GM12892 (cell line): Measurements from ENCODE around the gene ALDH1B1. TPM values are rescaled to one million over a fixed set of nuclear protein-coding genes. Genes with fewer than 3 reads are reported as not detected.

Experiments
- DNase-seq: peaks from one replicate; pipeline ENCODE4 v3.0.0; 2011; ENCODE audit not compliant: insufficient read length
- FAIRE-seq: peaks from 2 replicates; lab custom pipeline; 2011; peaks lifted over from hg19 to GRCh38; lab: Jason Lieb, UNC
- POLR2A ChIP-seq: IDR thresholded peaks from 2 replicates; pipeline ENCODE4 v1.6.1; 2011; ENCODE audit warnings: low read depth, low read length, control low read depth
- POLR2AphosphoS5 ChIP-seq: IDR thresholded peaks from 2 replicates; pipeline ENCODE4 v1.6.1; 2011; ENCODE audit warnings: low read depth, low read length, control low read depth
- TAF1 ChIP-seq: IDR thresholded peaks from 2 replicates; pipeline ENCODE4 v1.6.1; 2011; ENCODE audit warnings: low read depth, mild to moderate bottlenecking, control low read depth, low read length, borderline replicate concordance
- polyA plus RNA-seq: library from polyadenylated mRNA; unstranded; fragments of >200 nt; gene quantifications from one replicate; pipeline ENCODE4 v1.2.1, GENCODE V29; 2012; ENCODE audit warnings: missing spikeins, inconsistent platforms; ENCODE audit not compliant: missing spikeins

ALDH1B1 gene
- 20.5 TPM for polyA plus RNA-seq

- 0 out of 2 replicates have a peak, but pooled peaks have one; percentile 42 for TF ChIP-seq TAF1
- peak; percentile 75 for TF ChIP-seq POLR2A
- TF ChIP-seq POLR2AphosphoS5 = peak; percentile 56; the same call in 1 of the 2 replicates
- peak; percentile 97 for DNase-seq
- FAIRE-seq = peak; percentile 97
These were observed at the start of gene ALDH1B1 for GRCh38 chr9:38392235-38393127. TSS of gene ALDH1B1 (plus strand) at chr9:38392702. CDS start at chr9:38395749, 3,047 bp downstream.

GRCh38 chr9:38343037-38343436 lies 49.5 kb upstream of the ALDH1B1 start:
- FAIRE-seq = no peak
- no peak for DNase-seq
- TF ChIP-seq POLR2AphosphoS5 = no peak
- no peak for TF ChIP-seq TAF1
- no peak for TF ChIP-seq POLR2A

- no peak for FAIRE-seq
- TF ChIP-seq TAF1 (no peak), POLR2AphosphoS5 (no peak), POLR2A (no peak)
- no peak for DNase-seq
These were observed 49.0 kb upstream of the ALDH1B1 start for GRCh38 chr9:38343552-38343951.

- no peak for TF ChIP-seq POLR2A
- TF ChIP-seq POLR2AphosphoS5 = no peak
- TF ChIP-seq TAF1 = no peak
- FAIRE-seq = no peak
- no peak for DNase-seq
These were observed 47.8 kb upstream of the ALDH1B1 start for GRCh38 chr9:38344566-38345324.

GRCh38 chr9:38345851-38346755 lies 46.4 kb upstream of the ALDH1B1 start:
- FAIRE-seq (no peak), DNase-seq (no peak)
- TF ChIP-seq POLR2A (no peak), POLR2AphosphoS5 (no peak), TAF1 (no peak)

GRCh38 chr9:38346811-38347210 lies 45.7 kb upstream of the ALDH1B1 start:
- DNase-seq = no peak
- TF ChIP-seq POLR2A (no peak), TAF1 (no peak), POLR2AphosphoS5 (no peak)
- FAIRE-seq = no peak

GRCh38 chr9:38347271-38347671 lies 45.2 kb upstream of the ALDH1B1 start:
- FAIRE-seq = no peak
- no peak for DNase-seq
- no peak for TF ChIP-seq TAF1
- no peak for TF ChIP-seq POLR2A
- TF ChIP-seq POLR2AphosphoS5 = no peak

GRCh38 chr9:38347946-38348345 lies 44.6 kb upstream of the ALDH1B1 start:
- TF ChIP-seq TAF1 (no peak), POLR2AphosphoS5 (no peak), POLR2A (no peak)
- no peak for FAIRE-seq
- no peak for DNase-seq

GRCh38 chr9:38350529-38350928 lies 42.0 kb upstream of the ALDH1B1 start:
- no peak for DNase-seq
- FAIRE-seq = no peak
- TF ChIP-seq TAF1 = no peak
- TF ChIP-seq POLR2A = no peak
- no peak for TF ChIP-seq POLR2AphosphoS5

GRCh38 chr9:38352530-38353328 lies 39.8 kb upstream of the ALDH1B1 start:
- no peak for TF ChIP-seq TAF1
- no peak for TF ChIP-seq POLR2A
- no peak for TF ChIP-seq POLR2AphosphoS5
- DNase-seq (no peak), FAIRE-seq (no peak)
